ENCODE data around the gene VASP.

- TF ChIP-seq, protein P1, sequence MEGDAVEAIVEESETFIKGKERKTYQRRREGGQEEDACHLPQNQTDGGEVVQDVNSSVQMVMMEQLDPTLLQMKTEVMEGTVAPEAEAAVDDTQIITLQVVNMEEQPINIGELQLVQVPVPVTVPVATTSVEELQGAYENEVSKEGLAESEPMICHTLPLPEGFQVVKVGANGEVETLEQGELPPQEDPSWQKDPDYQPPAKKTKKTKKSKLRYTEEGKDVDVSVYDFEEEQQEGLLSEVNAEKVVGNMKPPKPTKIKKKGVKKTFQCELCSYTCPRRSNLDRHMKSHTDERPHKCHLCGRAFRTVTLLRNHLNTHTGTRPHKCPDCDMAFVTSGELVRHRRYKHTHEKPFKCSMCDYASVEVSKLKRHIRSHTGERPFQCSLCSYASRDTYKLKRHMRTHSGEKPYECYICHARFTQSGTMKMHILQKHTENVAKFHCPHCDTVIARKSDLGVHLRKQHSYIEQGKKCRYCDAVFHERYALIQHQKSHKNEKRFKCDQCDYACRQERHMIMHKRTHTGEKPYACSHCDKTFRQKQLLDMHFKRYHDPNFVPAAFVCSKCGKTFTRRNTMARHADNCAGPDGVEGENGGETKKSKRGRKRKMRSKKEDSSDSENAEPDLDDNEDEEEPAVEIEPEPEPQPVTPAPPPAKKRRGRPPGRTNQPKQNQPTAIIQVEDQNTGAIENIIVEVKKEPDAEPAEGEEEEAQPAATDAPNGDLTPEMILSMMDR (IDR thresholded peaks at IDR 0.05), result no peak
- no peak for TF ChIP-seq POLR2A (IDR thresholded peaks at IDR 0.05)
Observed at GRCh38 chr19:45574526-45574925, 67.2 kb downstream of the VASP start.
